H9 (cell line): ENCODE data around the gene ZNF844. TPM values are rescaled to one million over a fixed set of nuclear protein-coding genes. Genes with fewer than 3 reads are reported as not detected.

Source experiments
- DNase-seq: peaks from one replicate; pipeline ENCODE4 v3.0.0-alpha.2; 2017
- H2AFZ ChIP-seq: one replicate; pipeline ENCODE4 v1.6.1; 2013; ENCODE audit warnings: mild to moderate bottlenecking, low read length, control low read depth, moderate library complexity
- H2AK5ac ChIP-seq: 2 replicates; pipeline ENCODE4 v1.6.1; 2013; ENCODE audit warnings: low read length, control low read depth, mixed read lengths; ENCODE audit not compliant: insufficient read length
- H2BK120ac ChIP-seq: one replicate; pipeline ENCODE4 v1.6.1; 2013; ENCODE audit warnings: low read depth, mild to moderate bottlenecking, low read length, control low read depth, inconsistent platforms; ENCODE audit not compliant: poor library complexity, severe bottlenecking
- H2BK12ac ChIP-seq: 2 replicates; pipeline ENCODE4 v1.6.1; 2013; ENCODE audit warnings: low read length, control low read depth, mixed read lengths, low read depth; ENCODE audit not compliant: insufficient read length
- H2BK15ac ChIP-seq: 2 replicates; pipeline ENCODE4 v1.6.1; 2013; ENCODE audit warnings: low read depth, low read length, control low read depth
- H2BK20ac ChIP-seq: one replicate; pipeline ENCODE4 v1.6.1; 2013; ENCODE audit warnings: low read depth, mild to moderate bottlenecking, low read length, control low read depth, inconsistent platforms; ENCODE audit not compliant: poor library complexity, severe bottlenecking
- H2BK5ac ChIP-seq: 2 replicates; pipeline ENCODE4 v1.6.1; 2013; ENCODE audit warnings: low read length, control low read depth, mixed read lengths; ENCODE audit not compliant: insufficient read length
- H3K14ac ChIP-seq: 2 replicates; pipeline ENCODE4 v1.6.1; 2013; ENCODE audit warnings: low read length, control low read depth; ENCODE audit not compliant: insufficient read depth
- H3K18ac ChIP-seq: 2 replicates; pipeline ENCODE4 v1.6.1; 2013; ENCODE audit warnings: low read depth, mild to moderate bottlenecking, mixed read lengths, low read length, control low read depth; ENCODE audit not compliant: insufficient read length
- H3K23ac ChIP-seq: 2 replicates; pipeline ENCODE4 v1.6.1; 2013; ENCODE audit warnings: low read length, control low read depth, mixed read lengths, low read depth; ENCODE audit not compliant: insufficient read length
- H3K23me2 ChIP-seq: 2 replicates; pipeline ENCODE4 v1.6.1; 2013; ENCODE audit warnings: low read depth, mild to moderate bottlenecking, mixed read lengths, low read length, control low read depth; ENCODE audit not compliant: insufficient read length, poor library complexity, severe bottlenecking
- H3K27ac ChIP-seq: 2 replicates; pipeline ENCODE4 v1.5.1; 2013; ENCODE audit warnings: low read length, control low read depth, mixed read lengths, low read depth; ENCODE audit not compliant: insufficient read length
- H3K27me3 ChIP-seq: 2 replicates; pipeline ENCODE4 v1.6.1; 2013; ENCODE audit warnings: low read length, control low read depth, inconsistent platforms; ENCODE audit not compliant: insufficient read depth
- H3K4ac ChIP-seq: 2 replicates; pipeline ENCODE4 v1.6.1; 2013; ENCODE audit warnings: low read depth, mild to moderate bottlenecking, control low read depth, inconsistent platforms, low read length, moderate library complexity
- H3K4me1 ChIP-seq: 2 replicates; pipeline ENCODE4 v1.6.1; 2013; ENCODE audit warnings: low read length, control low read depth, inconsistent platforms; ENCODE audit not compliant: insufficient read depth
- H3K4me2 ChIP-seq: 2 replicates; pipeline ENCODE4 v1.6.1; 2013; ENCODE audit warnings: low read length, control low read depth, mixed read lengths; ENCODE audit not compliant: insufficient read length, insufficient read depth
- H3K56ac ChIP-seq: 2 replicates; pipeline ENCODE4 v1.6.1; 2013; ENCODE audit warnings: low read depth, mild to moderate bottlenecking, mixed read lengths, low read length, control low read depth; ENCODE audit not compliant: insufficient read length
- H3K79me1 ChIP-seq: 2 replicates; pipeline ENCODE4 v1.6.1; 2013; ENCODE audit warnings: low read depth, mild to moderate bottlenecking, moderate library complexity, low read length, control low read depth, inconsistent platforms; ENCODE audit not compliant: insufficient read depth, poor library complexity, severe bottlenecking
- H3K79me2 ChIP-seq: 2 replicates; pipeline ENCODE4 v1.6.1; 2013; ENCODE audit warnings: low read length, control low read depth, inconsistent platforms; ENCODE audit not compliant: insufficient read depth
- H3K9ac ChIP-seq: 2 replicates; pipeline ENCODE4 v1.6.1; 2013; ENCODE audit warnings: low read length, control low read depth, mixed read lengths; ENCODE audit not compliant: insufficient read length; ENCODE audit errors: extremely low read depth
- H3K9me3 ChIP-seq: one replicate; pipeline ENCODE4 v1.6.1; 2013; ENCODE audit warnings: low read depth, low read length, inconsistent platforms; ENCODE audit not compliant: control insufficient read depth
- H3T11ph ChIP-seq: one replicate; pipeline ENCODE4 v1.6.1; 2013; ENCODE audit warnings: mild to moderate bottlenecking, low read length, control low read depth, inconsistent platforms
- H4K20me1 ChIP-seq: one replicate; pipeline ENCODE4 v1.6.1; 2013; ENCODE audit not compliant: control insufficient read depth, insufficient read length, insufficient read depth
- H4K5ac ChIP-seq: 2 replicates; pipeline ENCODE4 v1.6.1; 2013; ENCODE audit warnings: low read depth, mild to moderate bottlenecking, mixed read lengths, low read length, control low read depth; ENCODE audit not compliant: insufficient read length
- H4K8ac ChIP-seq: replicated peaks from 2 replicates; pipeline ENCODE4 v1.6.1; 2013; ENCODE audit warnings: low read length, control low read depth, mixed read lengths, low read depth; ENCODE audit not compliant: insufficient read length
- H4K91ac ChIP-seq: 2 replicates; pipeline ENCODE4 v1.6.1; 2013; ENCODE audit warnings: low read depth, mild to moderate bottlenecking, moderate library complexity, mixed read lengths, low read length, control low read depth; ENCODE audit not compliant: insufficient read length
- H3K27ac Mint-ChIP-seq, 3 experiments: 2 replicates in 2 of 3; 3 replicates in 1 of 3; pipeline ENCODE4 v1.8.0; 2020 to 2021; ENCODE audit warnings: mixed read lengths in 3 of 3, mild to moderate bottlenecking in 1 of 3, moderate library complexity in 1 of 3
- H3K27me3 Mint-ChIP-seq: 2 replicates; pipeline ENCODE4 v1.8.0; 2021; ENCODE audit warnings: low read depth, mild to moderate bottlenecking, moderate library complexity, mixed read lengths
- H3K36me3 Mint-ChIP-seq, 3 experiments: 2 replicates in 2 of 3; 3 replicates in 1 of 3; pipeline ENCODE4 v1.8.0; 2020 to 2021; ENCODE audit warnings: low read depth in 3 of 3, mixed read lengths in 3 of 3; ENCODE audit not compliant: insufficient read depth in 1 of 3
- H3K4me1 Mint-ChIP-seq, 2 experiments: 2 replicates each; pipeline ENCODE4 v1.8.0; 2020; ENCODE audit warnings: mixed read lengths in 2 of 2
- H3K4me3 Mint-ChIP-seq, 2 experiments: 2 replicates in 1 of 2; 3 replicates in 1 of 2; pipeline ENCODE4 v1.8.0; 2020 to 2021; ENCODE audit warnings: mild to moderate bottlenecking in 2 of 2, mixed read lengths in 2 of 2, moderate library complexity in 1 of 2
- H3K9me3 Mint-ChIP-seq, 2 experiments: 2 replicates in 1 of 2; 3 replicates in 1 of 2; pipeline ENCODE4 v1.8.0; 2020; ENCODE audit warnings: mild to moderate bottlenecking in 2 of 2, mixed read lengths in 2 of 2, moderate library complexity in 1 of 2
- WGBS: extraction: QIAGEN DNeasy Blood & Tissue Kit; methylation state at CpG from one replicate; pipeline ENCODE4 v1.1.7; 2013; ENCODE audit warnings: missing lambda C conversion rate, low lambda C conversion rate, mixed read lengths; ENCODE audit not compliant: insufficient read length; ENCODE audit errors: extremely low coverage; 5-methylcytosine and 5-hydroxymethylcytosine counted together
- total RNA-seq: library from RNA; stranded (reverse); gene quantifications from 2 replicates; pipeline ENCODE4 v1.2.1, GENCODE V29; 2021
- TF ChIP-seq, protein P1 (sequence below): fragments of 200-600 bp; sonication (generic); conservative IDR thresholded peaks from 3 replicates; pipeline ENCODE4 v1.8.0; 2021; ENCODE audit warnings: antibody characterized with exemption, mild to moderate bottlenecking

ZNF844 gene
- total RNA-seq, 1 experiment from 2014 or later = 10.0 TPM

DNA sequence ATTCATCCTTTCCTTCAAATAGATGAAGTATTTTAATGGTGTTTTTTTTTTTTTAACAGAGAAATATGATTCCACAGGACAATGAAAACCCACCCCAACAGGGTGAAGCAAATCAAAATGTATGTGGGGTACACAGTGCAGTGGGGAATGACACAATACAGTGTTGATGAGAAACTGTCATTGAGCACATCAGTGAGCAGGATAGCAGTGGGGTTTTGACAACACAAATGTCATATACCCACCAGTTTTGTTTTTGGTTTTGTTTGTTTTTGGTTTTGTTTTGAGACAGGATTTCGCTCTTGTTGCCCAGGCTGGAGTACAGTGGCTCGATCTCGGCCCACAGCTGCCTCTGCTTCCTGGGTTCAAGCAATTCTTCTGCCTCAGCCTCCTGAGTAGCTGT is 29.2 kb downstream of the ZNF844 start:
- DNase-seq = no peak
- H3K9me3 ChIP-seq = no peaks in the 10 kb centered on the region
- no peak overlapping the region for H3K4ac ChIP-seq
- no peak overlapping the region for H3K56ac ChIP-seq
- peaks cover 4% of the 10 kb centered on the region for H3K23me2 ChIP-seq
- no peak overlapping the region for H2BK15ac ChIP-seq
- Mint-ChIP-seq H3K4me1 (peaks cover 12 to 19% of the 10 kb centered on the region in 2 experiments), H3K4me3 (peak overlapping the region; percentile 88 to 94; a peak in 4 of 5 replicates), H3K27ac (no peak overlapping the region), H3K9me3 (peaks cover 30 to 42% of the 10 kb centered on the region in 2 experiments), H3K36me3 (peaks cover 47 to 52% (median 48%) of the 10 kb centered on the region in 3 experiments), H3K27me3 (no peaks in the 10 kb centered on the region)
- no peak overlapping the region for H3K4me2 ChIP-seq
- H2BK20ac ChIP-seq = no peak overlapping the region
- no peak overlapping the region for H3T11ph ChIP-seq
- H3K18ac ChIP-seq = no peak overlapping the region
- H2BK120ac ChIP-seq = no peak overlapping the region
- H2BK12ac ChIP-seq = no peak overlapping the region
- H2AFZ ChIP-seq = no peak overlapping the region
- peaks cover 7% of the 10 kb centered on the region for H3K79me1 ChIP-seq
- H2BK5ac ChIP-seq = no peak overlapping the region
- no peak overlapping the region for H4K5ac ChIP-seq
- H3K79me2 ChIP-seq = peaks cover 4% of the 10 kb centered on the region; the same call in 1 of the 2 replicates
- no peak overlapping the region for H2AK5ac ChIP-seq
- H3K23ac ChIP-seq = no peak overlapping the region
- TF ChIP-seq, protein P1, sequence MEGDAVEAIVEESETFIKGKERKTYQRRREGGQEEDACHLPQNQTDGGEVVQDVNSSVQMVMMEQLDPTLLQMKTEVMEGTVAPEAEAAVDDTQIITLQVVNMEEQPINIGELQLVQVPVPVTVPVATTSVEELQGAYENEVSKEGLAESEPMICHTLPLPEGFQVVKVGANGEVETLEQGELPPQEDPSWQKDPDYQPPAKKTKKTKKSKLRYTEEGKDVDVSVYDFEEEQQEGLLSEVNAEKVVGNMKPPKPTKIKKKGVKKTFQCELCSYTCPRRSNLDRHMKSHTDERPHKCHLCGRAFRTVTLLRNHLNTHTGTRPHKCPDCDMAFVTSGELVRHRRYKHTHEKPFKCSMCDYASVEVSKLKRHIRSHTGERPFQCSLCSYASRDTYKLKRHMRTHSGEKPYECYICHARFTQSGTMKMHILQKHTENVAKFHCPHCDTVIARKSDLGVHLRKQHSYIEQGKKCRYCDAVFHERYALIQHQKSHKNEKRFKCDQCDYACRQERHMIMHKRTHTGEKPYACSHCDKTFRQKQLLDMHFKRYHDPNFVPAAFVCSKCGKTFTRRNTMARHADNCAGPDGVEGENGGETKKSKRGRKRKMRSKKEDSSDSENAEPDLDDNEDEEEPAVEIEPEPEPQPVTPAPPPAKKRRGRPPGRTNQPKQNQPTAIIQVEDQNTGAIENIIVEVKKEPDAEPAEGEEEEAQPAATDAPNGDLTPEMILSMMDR = no peak
- no peak overlapping the region for H4K91ac ChIP-seq
- H4K20me1 ChIP-seq = no peaks in the 10 kb centered on the region
- H3K14ac ChIP-seq = no peak overlapping the region
- H3K4me1 ChIP-seq = no peaks in the 10 kb centered on the region
- no peaks in the 10 kb centered on the region for H3K27me3 ChIP-seq
- no peak overlapping the region for H3K9ac ChIP-seq
- no peak overlapping the region for H4K8ac ChIP-seq
- H3K27ac ChIP-seq = no peak overlapping the region
- no CpG with 5 or more reads among the region's 3 CpGs for WGBS
